GM21528 (cell line): ENCODE measurements around the gene MTMR3.

Source experiments
- ATAC-seq: cut with Tn5 transposase; IDR thresholded peaks from one replicate; pipeline ENCODE4 v1.9.1; 2021; ENCODE audit warnings: mild to moderate bottlenecking, moderate library complexity; ENCODE audit not compliant: unreplicated experiment, low FRiP score

Gene MTMR3

GRCh38 chr22:29997516-29997915 lies 114.5 kb downstream of the MTMR3 start:
- no peak for ATAC-seq

DNA sequence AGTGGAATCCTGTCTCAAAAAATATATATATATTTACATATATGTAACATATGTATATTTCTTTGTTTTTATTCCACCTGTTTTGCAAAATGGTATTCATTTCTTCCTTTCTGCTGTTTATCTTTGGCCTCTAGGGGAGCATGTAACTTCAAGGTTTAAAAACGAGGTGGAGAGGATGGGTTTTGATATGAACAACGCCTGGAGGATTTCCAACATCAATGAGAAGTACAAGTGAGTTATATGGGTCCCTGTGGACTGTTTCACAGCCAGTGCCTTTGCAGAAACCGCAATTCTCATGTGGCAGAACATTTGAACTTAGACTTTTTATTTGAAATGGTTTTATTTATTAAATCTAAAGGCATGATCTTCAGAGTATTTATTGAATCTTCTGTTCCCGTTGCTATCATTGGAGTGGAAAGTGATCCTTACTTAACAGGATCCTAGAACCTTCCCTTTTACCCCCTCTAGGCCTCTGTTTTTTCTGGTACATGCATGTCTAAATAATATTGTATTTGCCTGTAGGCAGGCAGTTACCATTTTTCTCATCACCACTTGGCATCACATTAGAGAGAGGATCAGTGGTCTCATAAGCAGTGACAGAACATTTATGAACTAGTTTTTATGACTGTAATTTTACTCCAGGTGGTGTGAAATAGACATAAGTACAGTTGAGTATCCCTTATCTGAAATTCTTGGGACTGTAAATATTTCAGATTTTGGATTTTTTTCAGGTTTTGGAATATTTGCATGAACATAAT lies 115.8 kb downstream of the MTMR3 start:
- ATAC-seq, result no peak

DNA sequence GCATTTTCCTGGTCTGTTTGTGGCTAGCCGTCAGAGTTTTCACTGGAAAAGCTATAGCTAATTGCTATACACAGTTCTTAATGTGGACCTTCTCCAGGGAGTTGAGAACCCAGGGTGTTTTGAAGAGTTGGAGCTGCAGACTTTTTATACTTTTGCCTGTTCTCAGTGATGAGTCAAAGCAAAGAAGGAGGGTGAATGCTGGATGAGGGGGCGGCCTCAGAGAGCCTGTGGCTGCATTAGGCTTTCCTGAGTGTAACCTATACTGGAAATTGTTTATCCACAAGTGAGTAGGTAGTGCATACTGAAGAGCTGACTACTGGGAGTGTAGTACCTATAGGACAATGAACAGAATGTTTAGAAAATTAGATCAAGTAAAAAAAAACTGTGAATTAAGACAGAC lies 117.6 kb downstream of the MTMR3 start:
- no peak for ATAC-seq

DNA sequence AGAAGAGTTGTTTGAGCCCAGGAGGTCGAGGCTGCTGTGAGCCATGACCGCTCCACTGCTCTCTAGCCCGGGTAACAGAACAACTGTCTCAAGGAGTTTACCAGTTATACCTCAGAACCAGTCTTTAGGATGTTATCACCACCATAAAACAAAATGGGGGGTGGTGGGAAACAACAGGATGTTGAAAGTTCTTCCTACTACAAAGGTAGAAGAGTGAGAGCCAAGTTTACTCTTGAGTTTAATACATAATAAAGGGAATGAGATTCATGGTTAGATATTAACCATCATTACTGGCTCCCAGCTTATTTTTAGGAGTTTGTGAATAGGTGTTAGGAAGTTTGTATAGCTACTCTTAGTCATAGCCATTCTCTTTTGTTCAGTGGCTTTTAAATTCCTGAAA lies 118.5 kb downstream of the MTMR3 start:
- no peak for ATAC-seq

GRCh38 chr22:30002861-30003486 lies 120.0 kb downstream of the MTMR3 start:
- no peak for ATAC-seq

GRCh38 chr22:30004101-30004500 lies 121.1 kb downstream of the MTMR3 start:
- ATAC-seq, result no peak

GRCh38 chr22:30004694-30005093 lies 121.7 kb downstream of the MTMR3 start:
- no peak for ATAC-seq

- ATAC-seq, result no peak
These were observed 122.4 kb downstream of the MTMR3 start for GRCh38 chr22:30005213-30005857.

DNA sequence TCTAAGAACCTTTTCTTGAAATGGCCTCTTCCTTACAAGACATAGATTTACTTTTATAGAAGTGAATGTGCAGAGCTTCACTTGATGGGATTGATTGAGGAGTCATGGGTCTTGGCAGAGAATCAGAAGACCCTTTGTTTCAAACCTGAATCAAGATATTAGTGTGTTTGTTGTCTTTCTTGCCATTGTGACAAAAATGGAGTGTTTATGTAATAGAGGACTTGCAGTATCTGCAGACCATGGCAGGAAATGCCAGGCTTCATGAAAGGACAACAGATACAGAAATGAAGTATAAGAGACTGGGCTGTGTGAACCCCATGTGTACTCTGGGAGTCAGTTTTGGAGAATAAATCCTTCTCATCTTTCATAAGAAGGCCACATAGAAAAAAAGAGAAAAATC lies 124.4 kb downstream of the MTMR3 start:
- no peak for ATAC-seq

GRCh38 chr22:30008401-30008800 lies 125.4 kb downstream of the MTMR3 start:
- ATAC-seq, result no peak

DNA sequence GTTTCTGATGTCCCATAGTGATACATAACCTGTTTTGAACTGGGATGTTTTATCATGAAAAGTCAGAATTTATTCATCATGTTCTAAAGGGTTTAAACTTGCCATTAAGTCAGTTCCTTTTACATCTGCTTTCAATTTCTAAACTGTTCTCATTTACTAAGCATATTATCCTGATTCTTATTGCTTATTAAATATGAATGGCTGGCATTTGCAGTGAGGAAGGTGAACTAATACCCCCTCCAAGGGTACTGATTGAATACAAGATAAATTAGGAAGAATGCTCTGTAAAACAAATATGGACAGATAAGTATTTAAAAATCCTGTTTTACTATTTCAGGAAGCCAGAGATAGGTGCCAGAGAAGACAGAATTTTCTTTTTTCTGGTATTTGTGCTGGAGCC lies 126.5 kb downstream of the MTMR3 start:
- ATAC-seq, result no peak

- no peak for ATAC-seq
These were observed 127.9 kb downstream of the MTMR3 start for GRCh38 chr22:30010789-30011405.

- no peak for ATAC-seq
These were observed 130.2 kb downstream of the MTMR3 start for GRCh38 chr22:30013201-30013600.

DNA sequence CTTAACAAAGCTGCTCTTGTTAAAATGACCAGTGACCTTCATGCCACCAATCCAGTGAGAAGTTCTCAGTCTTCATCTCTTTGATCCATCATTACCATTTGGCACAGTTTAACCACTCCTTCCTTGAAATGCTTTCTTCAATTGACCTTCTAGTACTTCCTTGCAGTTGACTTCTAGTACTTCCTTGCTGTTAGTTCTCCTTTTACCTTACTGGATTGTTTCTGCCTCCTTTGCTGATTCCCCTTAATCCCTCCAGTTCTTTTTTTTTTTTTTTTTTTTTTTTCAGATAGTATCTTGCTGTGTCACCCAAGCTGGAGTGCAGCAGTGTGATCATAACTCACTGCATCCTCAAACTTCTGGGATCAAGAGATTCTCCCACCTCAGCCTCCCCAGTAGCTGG lies 131.3 kb downstream of the MTMR3 start:
- ATAC-seq, result no peak

- no peak for ATAC-seq
These were observed 132.3 kb downstream of the MTMR3 start for GRCh38 chr22:30015229-30015797.

GRCh38 chr22:30015846-30016245 lies 132.9 kb downstream of the MTMR3 start:
- ATAC-seq, result no peak

DNA sequence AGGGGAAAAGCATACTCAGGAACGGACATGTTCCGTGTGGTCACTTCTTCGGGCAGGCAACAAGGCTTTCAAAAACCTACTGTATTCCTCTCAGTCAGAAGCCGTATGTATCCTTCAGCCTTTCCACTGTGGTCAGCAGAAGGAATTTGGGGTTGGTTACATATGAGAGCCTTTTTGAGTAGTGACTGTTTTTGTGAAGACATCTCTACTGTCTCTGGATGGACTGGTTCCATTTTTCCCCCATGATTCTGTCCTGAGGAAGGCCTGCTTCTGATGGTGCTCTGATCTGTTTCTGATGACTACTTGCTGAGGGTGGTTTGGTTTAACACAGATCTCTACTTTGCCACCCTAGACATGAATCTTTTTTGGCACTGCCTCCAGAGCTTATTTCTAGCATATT lies 133.6 kb downstream of the MTMR3 start:
- ATAC-seq, result no peak

DNA sequence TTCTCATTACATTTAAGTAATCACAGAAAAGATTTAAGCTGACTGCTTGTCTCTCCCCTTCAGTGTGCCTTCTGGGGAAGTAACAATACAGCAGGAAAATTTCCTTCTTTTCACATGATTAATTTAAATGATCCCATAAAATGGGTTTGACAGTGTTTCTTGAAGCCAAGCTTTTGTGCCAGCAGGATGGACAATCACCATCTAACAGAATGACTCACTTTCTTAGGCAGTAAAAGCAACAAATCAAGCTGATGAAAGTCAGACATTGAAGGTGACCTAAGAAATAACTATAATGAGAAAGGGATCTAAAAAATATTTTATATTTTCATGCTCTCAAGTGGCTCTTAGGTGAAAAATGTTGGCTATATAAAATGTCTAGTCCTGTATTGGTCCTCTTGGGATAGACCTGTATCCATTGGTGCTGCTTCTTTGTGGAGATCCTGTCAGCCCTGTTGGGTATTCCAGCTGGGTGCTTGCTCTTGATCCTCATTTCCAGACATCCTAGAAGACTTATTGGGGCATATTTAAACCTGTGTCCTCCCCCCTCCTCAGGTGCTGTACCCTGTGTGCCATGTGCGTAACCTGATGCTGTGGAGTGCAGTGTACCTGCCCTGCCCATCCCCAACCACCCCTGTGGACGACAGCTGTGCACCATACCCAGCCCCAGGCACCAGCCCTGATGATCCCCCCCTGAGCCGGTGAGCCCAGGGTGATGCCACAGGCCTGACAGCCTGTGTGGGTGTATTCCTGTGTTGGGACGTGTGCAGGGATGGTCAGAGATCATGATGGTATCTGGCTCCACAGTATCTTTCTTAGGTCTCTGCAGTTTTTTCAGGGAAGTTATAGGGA lies 134.6 kb downstream of the MTMR3 start:
- no peak for ATAC-seq

DNA sequence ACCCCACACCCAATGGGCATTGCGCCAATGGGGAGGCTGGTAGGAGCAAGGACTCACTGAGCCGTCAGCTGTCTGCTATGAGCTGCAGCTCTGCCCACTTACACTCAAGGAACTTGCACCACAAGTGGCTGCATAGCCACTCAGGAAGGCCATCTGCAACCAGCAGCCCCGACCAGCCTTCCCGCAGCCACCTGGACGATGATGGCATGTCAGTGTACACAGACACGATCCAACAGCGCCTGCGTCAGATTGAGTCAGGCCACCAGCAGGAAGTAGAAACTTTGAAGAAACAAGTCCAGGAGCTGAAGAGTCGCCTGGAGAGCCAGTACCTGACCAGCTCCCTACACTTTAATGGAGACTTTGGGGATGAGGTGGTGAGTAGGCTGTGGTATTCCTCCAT lies 137.5 kb downstream of the MTMR3 start:
- no peak for ATAC-seq

DNA sequence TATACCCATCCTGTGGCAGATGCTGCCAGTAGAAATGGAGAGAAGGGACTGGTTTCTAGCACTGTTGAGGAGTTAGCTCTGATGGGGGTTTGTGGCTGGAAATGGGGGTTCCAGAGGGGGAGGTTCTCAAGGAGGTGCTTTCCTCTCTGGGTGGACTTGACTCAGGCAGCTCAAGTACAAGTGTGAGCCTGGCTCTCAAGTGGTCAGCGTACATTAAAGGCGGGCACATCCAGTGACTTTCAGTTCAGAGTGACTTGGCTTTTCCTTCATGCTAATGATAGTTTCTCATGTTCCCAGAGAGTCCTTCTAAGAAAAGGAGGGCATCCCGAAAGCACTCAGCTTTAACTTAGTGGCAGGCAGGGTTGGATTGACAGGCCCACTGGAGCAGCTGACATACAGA lies 138.4 kb downstream of the MTMR3 start:
- ATAC-seq, result no peak
